ENCODE measurements around the gene FAM13A. TPM values are rescaled to one million over a fixed set of nuclear protein-coding genes. Genes with fewer than 3 reads are reported as not detected.
A peak's percentile ranks its signal among the peaks of the same experiment; 100 is the strongest.

FAM13A gene
- total and polyA plus RNA-seq, 8 donors, result 15.7 to 56.4 (median 38.1) TPM

GRCh38 chr4:88802585-88803286, 254.2 kb downstream of the FAM13A start:
- intact Hi-C loops (cut with DNase I), result no loop called here
- no peak for DNase-seq
- Histone ChIP-seq H3K27ac (peak overlapping the region in 2 of 4 donors; percentile 27 to 37), H3K4me1 (peaks cover 23 to 60% (median 50%) of the 10 kb centered on the region in 3 donors), H3K27me3 (no peaks in the 10 kb centered on the region), H3K36me3 (peaks cover 0 to 4% (median 0%) of the 10 kb centered on the region in 3 donors), H3K9me3 (no peaks in the 10 kb centered on the region), H3K4me3 (no peak overlapping the region)
- TF ChIP-seq, protein P1, sequence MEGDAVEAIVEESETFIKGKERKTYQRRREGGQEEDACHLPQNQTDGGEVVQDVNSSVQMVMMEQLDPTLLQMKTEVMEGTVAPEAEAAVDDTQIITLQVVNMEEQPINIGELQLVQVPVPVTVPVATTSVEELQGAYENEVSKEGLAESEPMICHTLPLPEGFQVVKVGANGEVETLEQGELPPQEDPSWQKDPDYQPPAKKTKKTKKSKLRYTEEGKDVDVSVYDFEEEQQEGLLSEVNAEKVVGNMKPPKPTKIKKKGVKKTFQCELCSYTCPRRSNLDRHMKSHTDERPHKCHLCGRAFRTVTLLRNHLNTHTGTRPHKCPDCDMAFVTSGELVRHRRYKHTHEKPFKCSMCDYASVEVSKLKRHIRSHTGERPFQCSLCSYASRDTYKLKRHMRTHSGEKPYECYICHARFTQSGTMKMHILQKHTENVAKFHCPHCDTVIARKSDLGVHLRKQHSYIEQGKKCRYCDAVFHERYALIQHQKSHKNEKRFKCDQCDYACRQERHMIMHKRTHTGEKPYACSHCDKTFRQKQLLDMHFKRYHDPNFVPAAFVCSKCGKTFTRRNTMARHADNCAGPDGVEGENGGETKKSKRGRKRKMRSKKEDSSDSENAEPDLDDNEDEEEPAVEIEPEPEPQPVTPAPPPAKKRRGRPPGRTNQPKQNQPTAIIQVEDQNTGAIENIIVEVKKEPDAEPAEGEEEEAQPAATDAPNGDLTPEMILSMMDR (IDR thresholded peaks at IDR 0.05), result no peak
- ATAC-seq, result no peak
- no peak for FAIRE-seq
- 86 to 93% methylated on average over 8 of the region's 8 CpGs for WGBS, 2 donors

- Histone ChIP-seq H3K27ac (peak overlapping the region in 1 of 4 donors; percentile 37), H3K36me3 (peaks cover 0 to 4% (median 0%) of the 10 kb centered on the region in 3 donors), H3K27me3 (no peaks in the 10 kb centered on the region), H3K4me3 (no peak overlapping the region), H3K4me1 (peaks cover 17 to 54% (median 44%) of the 10 kb centered on the region in 3 donors), H3K9me3 (no peaks in the 10 kb centered on the region)
- ATAC-seq (peak in 3 of 4 donors; percentile 11 to 62 (median 54)), FAIRE-seq (no peak), DNase-seq (no peak)
- 13 to 32% methylated on average over 1 of the region's 1 CpG for WGBS, 2 donors
- intact Hi-C loops (cut with DNase I), result no loop called here
- TF ChIP-seq, protein P1 (IDR thresholded peaks at IDR 0.05), result no peak
Measured at GRCh38 chr4:88802138-88802537, 254.8 kb downstream of the FAM13A start.

DNA sequence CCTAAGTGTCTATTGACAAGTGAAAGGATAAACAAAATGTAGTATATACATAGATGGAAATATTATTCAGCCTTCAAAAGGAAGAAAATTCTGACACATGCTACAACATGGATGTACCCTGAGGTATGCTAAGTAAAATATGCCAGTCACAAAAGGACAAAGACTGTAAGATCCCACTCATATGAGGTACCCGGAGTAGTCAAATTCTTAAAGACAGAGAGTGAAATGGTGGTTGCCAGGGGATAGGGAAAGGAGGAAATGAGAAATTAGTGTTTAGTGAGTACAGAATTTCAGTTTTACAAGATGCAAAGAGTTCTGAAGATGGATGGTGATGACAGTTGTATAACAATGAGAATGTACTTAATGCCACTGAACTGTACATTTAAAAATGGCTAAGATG, 257.1 kb downstream of the FAM13A start:
- ATAC-seq (no peak), DNase-seq (no peak), FAIRE-seq (no peak)
- Histone ChIP-seq H3K4me1 (peaks cover 11 to 38% (median 30%) of the 10 kb centered on the region in 3 donors), H3K36me3 (peaks cover 0 to 4% (median 0%) of the 10 kb centered on the region in 3 donors), H3K27me3 (no peaks in the 10 kb centered on the region), H3K9me3 (no peaks in the 10 kb centered on the region), H3K4me3 (no peak overlapping the region), H3K27ac (no peak overlapping the region)
- TF ChIP-seq, protein P1 (IDR thresholded peaks at IDR 0.05), result no peak
- intact Hi-C loops (cut with DNase I), result no loop called here
- WGBS, 2 donors, result 97 to 99% methylated on average over 1 of the region's 1 CpG

DNA sequence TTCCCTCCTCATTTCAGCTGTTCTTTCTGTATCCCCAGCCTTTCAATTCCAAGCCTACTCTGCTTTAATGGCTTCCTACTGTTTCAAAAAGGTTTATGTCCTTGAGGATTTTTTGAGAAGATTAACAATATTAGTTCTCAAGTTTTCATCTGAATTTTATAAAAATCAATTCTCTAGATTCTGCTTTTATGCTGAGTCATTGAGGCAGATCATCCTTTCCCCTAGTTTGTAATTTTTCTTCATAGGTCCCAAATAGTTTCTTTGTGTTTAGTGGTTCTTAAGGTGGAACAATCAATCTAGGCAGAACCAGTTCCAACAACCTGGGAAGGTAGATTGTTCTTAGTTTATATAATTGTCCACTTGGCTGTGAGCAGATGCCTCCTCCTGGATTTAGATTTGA, 259.3 kb downstream of the FAM13A start:
- intact Hi-C loops (cut with DNase I), result no loop called here
- TF ChIP-seq, protein P1 (IDR thresholded peaks at IDR 0.05), result no peak
- no peaks in the 10 kb centered on the region for H3K9me3 ChIP-seq
- no peak for FAIRE-seq
- H3K27ac ChIP-seq, result no peak overlapping the region
- DNase-seq, result no peak
- no peak for ATAC-seq
- peaks cover 0 to 4% (median 0%) of the 10 kb centered on the region in 3 donors for H3K36me3 ChIP-seq
- peaks cover 0 to 22% (median 14%) of the 10 kb centered on the region in 3 donors for H3K4me1 ChIP-seq
- no peak overlapping the region for H3K4me3 ChIP-seq
- no peaks in the 10 kb centered on the region for H3K27me3 ChIP-seq

- intact Hi-C loops (cut with DNase I), result no loop called here
- 57 to 65% methylated on average over 1 of the region's 1 CpG for WGBS, 2 donors
Measured at GRCh38 chr4:88796545-88796944, 260.4 kb downstream of the FAM13A start.

More at GRCh38 chr4:88796545-88796944, 260.4 kb downstream of the FAM13A start:
- no peaks in the 10 kb centered on the region for H3K9me3 ChIP-seq
- ATAC-seq (no peak), FAIRE-seq (peak; percentile 72), DNase-seq (no peak)
- TF ChIP-seq, protein P1 (IDR thresholded peaks at IDR 0.05), result no peak
- H3K4me1 ChIP-seq, result peaks cover 0 to 23% (median 4%) of the 10 kb centered on the region in 3 donors
- H3K27me3 ChIP-seq, result no peaks in the 10 kb centered on the region
- H3K27ac ChIP-seq, result no peak overlapping the region
- H3K4me3 ChIP-seq, result no peak overlapping the region
- H3K36me3 ChIP-seq, result peaks cover 0 to 4% (median 0%) of the 10 kb centered on the region in 3 donors
